Measurements from ENCODE around the gene USP43.

USP43 gene

DNA sequence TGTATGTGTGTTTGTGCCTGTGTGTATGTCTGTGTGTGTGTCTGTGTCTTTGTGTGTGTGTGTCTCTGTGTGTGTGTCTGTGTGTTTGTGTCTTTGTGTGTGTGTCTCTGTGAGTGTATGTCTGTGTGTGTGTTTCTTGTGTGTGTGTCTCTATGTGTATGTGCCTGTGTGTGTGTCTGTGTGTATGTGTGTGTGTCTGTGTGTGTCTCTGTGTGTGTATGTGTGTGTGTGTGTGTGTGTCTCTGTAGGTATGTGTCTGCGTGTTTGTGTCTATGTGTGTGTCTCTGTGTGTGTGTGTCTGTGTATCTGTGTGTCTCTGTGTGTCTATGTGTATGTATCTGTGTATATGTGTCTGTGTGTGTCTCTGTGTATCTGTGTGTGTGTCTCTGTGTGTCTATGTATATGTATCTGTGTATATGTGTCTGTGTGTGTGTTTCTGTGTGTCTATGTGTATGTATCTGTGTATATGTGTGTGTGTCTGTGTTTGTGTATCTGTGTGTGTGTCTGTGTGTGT is 70.2 kb downstream of the USP43 start:
- FAIRE-seq = no peak

DNA sequence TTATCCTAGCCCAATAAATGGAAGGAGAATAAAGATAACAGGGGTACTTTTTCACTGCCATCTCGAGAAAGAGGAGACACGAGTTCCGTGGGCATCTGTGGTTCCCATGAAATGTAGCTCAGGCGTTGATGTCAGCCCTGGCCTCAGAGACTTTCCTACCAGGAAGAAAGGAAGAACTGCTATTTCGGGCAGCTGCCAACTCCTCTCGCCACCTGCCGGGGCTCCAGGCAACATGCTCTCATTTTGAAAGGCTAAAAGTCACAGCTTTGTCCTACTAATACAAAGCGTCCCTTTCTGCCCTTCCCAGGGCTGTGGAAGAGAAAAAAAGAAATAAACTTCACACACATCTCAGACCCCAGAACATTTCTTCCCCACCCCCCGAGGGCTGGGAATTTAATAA is 80.3 kb downstream of the USP43 start:
- no peak for FAIRE-seq

- no peak for FAIRE-seq
Observed at GRCh38 chr17:9726291-9726690, 81.0 kb downstream of the USP43 start.

DNA sequence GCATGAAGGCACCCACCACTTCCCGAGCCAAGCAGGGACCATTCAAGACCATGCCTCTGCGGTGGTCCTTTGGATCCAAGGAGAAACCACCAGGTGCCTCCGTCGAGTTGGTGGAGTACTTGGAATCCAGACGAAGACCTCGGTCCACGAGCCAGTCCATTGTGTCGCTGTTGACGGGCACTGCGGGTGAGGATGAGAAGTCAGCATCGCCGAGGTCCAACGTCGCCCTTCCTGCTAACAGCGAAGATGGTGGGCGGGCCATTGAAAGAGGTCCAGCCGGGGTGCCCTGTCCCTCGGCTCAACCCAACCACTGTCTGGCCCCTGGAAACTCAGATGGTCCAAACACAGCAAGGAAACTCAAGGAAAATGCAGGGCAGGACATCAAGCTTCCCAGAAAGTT is 82.7 kb downstream of the USP43 start:
- FAIRE-seq = no peak

- FAIRE-seq = no peak
Observed at GRCh38 chr17:9728564-9728963, 83.2 kb downstream of the USP43 start.

GRCh38 chr17:9729034-9729650 is 83.8 kb downstream of the USP43 start:
- FAIRE-seq = peak; percentile 74

DNA sequence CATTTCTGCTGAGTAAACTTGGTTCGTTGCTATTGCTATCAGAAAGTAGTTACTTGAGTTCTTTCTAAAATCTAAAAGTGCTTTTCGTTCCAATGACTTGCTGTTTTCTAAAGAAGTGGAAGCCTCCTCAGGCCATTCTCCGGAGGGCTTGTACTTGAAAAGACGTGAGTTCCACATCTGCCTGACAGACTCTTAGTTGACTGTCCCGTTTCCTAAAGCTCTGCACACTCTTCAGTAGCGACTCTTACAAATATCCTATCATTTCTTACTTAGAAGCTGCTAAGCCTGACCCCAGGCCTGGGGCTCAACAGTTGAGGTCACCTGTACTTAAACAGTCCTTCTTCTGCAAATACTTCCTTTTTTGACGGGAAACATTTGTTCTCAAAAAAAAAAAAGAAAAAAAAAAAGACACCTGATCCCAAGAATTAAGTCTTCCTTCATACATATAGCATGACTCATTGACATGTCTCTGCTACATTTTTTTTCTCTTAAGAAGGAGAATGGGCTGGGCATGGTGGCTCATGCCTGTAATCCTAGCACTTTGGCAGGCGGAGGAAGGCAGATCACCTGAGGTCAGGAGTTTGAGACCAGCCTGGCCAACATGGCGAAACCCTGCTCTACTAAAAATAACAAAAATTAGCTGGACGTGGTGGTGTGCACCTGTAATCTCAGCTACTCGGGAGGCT is 84.6 kb downstream of the USP43 start:
- no peak for FAIRE-seq

GRCh38 chr17:9750524-9750923 is 105.2 kb downstream of the USP43 start:
- no peak for FAIRE-seq

DNA sequence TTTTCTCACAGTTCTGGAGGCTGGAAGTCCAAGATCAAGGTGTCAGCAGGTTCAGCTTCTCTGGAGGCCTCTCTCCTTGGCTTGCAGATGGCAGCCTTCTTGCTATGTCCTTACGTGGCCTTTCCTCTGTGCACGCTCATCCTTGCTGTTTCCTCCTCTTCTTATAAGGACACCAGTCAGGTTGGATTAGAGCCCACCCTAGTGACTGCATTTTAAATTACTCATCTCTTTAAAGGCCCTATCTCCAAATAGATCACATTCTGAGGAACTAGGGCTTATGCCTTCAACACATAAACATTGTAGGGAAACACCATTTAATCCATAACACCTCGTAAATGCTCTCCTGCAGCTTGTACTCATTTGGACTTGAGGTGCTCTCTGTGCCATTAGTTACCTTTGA is 109.8 kb downstream of the USP43 start:
- no peak for FAIRE-seq

GRCh38 chr17:9760266-9760665 is 114.9 kb downstream of the USP43 start:
- FAIRE-seq = no peak

DNA sequence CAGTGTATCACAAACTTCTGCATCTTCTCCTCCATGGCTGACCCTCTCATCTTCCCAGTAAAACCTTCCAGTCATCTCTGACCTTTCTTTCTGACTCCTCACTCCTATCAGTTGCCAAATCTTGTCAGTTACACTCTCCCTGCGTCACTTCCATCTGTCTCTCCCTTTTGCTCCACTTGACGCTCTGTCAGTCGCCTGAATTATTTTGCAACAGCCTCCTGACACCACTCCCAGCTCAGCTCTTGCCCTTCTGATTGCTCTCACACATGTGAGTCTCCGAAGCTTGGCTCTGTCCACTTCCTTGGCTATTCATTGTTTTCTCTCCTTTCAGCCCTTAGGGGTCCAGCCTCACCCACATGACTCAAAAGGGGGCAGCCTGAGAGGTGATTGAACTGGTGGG is 118.3 kb downstream of the USP43 start:
- FAIRE-seq = no peak

DNA sequence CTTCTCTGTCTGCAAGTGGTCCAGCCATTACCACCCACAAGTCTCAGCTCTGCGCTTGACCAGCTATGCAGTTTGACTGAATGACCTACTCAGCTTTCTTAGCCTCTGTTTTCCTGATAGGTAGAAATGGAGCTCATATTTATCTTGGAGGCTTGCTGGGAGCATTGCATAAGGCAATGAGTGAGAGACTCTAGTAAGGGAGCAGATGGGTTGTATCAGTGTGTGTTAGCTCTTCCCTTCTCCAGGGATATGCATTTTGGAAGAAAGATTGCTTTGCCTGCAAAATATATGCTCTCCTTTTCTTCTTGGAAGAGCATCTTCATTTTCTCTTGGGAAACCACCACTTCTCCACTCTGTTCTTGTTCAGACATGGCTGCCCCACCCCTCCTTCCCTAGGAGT is 120.0 kb downstream of the USP43 start:
- no peak for FAIRE-seq

DNA sequence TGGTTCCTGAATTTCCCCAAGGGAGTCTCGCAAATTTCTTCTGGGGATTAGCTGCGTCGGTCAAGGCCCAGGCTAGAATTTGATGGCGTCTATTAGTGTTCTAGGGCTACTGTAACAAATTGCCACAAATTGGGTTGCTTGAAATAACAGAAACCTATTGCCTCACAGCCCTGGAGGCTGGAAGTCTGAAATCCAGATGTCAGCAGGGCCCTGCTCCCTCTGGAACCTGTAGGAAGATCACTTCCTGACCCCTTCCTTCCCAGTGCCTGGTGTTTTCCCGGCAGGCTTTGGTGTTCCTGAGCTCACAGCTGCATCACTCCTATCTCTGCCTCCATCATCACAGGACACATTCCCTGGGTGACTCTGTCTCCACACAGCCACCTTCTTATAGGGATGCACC is 121.7 kb downstream of the USP43 start:
- FAIRE-seq = no peak

DNA sequence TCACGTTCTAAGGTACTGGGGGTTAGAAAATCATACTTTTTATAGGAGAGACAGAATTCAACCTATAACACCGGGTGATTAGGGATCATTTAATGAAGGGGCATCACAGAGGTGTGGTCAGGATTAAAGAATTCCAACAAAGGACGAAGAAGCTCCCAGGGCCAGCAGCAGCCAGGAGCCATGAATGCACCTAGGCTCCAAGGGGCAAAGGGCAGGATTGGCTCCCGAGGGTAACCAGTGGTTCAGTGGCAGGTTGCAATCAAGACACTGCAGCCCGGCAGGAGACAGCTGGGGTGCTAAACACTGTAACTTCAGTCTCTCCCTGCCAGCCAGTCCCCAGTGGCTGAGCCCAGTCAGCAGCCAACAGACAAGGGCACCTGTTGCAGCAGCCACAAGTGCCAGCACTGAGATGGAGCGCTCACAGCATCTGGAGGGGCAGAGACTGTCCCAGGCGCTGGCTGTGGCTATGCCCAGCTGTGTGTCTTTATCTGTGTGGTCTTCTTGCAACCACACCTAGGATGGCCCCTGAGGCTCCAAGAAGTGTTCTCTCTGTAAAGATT is 122.2 kb downstream of the USP43 start:
- no peak for FAIRE-seq

DNA sequence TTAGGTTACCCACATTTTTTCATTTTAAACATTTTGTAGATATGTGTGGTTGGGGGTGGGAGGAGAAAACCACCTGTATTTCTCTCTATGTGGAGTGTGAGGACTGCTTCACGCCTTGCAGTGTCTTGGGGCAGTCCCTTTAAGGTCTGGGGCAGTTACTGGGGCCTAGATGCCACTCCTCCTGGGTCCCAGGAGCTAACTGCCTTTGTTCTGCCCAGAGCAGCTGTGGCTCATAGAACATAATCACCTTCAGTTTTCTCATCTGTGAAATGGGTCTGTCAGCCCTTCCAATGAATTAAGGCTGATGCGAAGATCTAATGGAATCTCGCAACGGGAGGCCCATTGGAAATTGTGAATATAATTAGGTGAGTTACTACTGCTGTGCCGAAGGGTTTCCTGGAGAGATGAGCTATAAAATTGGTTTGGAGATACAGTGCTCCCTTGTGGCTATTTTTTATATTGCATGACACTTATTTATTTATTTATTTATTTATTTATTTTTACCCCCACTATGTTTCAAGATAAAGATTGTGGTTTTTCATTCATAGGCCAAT is 123.1 kb downstream of the USP43 start:
- FAIRE-seq = peak; percentile 75

DNA sequence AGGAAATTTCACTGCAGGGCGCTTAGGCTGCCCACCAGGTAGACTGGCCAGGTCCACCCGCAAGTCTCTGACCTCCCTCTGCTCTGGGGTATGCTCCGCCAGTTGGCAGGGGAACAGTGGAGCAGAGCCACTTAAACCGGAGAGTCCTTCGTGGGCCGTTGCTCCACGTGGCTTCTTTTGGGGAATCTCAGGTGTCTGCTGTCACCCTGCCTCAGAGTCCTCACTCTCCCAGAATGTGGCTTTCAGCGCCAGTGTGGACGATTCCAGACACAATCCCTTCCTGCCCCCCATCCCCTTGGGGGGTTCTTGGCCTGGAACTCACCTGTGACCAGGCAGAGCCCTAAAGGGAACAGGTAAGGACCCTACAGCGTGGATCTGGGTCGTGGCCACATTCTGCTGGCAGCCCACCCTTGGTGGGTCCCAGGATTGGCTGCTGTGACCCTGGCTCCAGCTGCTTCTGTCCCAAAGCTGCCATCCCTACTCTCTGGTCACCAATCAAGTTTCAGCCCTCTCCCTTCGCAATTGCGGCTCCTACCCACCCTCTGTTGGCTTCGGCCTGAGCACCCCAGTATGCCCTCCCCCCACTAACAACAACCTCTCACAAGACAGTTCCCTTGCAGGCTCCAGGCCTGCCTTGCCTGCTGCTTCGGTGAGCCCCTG is 123.8 kb downstream of the USP43 start:
- no peak for FAIRE-seq

DNA sequence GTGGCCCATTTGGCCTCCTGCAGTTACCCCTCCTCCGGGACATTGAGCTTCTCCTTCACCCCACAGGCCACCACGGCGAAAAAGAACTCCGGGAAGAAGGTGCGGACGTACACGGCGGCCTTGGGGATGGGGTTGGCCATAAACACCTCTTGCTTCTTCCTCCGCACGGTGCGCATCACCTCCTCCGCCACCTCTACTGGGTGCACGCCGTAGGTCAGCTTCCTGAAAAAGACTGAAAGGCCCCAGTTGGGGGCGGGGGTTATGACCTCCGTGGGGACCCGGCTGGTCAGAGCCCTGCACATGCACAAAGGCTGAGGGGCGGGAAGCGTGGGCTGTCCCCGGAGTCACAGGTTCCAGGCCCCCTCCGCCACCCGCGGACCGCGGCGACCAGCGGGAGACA is 126.1 kb downstream of the USP43 start:
- no peak for FAIRE-seq

- FAIRE-seq = no peak
Observed at GRCh38 chr17:9772658-9773057, 127.3 kb downstream of the USP43 start.

DNA sequence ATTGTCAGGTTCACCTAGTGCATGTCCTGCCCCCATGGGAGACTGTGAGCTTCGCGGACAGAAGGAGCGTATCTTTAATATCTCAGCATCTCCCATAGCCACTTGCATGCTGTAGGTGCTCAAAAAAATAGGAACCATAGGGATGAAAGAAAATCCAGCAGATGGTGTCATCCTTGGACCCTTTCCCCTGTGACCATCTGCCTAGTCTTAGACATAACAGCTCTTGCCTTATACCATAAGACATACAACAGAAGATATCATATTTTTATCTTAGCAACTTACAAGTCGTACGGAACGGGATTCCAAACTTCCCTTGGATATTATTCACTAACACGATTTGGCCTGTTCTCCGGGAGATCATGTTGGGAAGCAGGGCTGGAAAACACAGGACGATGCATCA is 131.6 kb downstream of the USP43 start:
- FAIRE-seq = no peak
